ENCODE data around the gene EDN2. TPM values are rescaled to one million over a fixed set of nuclear protein-coding genes. Genes with fewer than 3 reads are reported as not detected.

The EDN2 gene
- total and polyA plus RNA-seq, 4 donors = 0.10 to 0.13 TPM; not detected in 2

- Histone ChIP-seq H3K9me3 (ENCODE audit: control insufficient read depth in 4 of 4, low read length in 3 of 4) (no peaks in the 10 kb centered on the region), H3K9ac (ENCODE audit: low read depth in 1 of 2, low read length in 2 of 2) (no peak overlapping the region), H3K4me3 (ENCODE audit: low read depth in 1 of 3, low read length in 3 of 3) (no peak overlapping the region), H3K36me3 (ENCODE audit: control insufficient read depth in 4 of 4, insufficient read depth in 3 of 4, low read depth in 1 of 4, low read length in 3 of 4) (no peaks in the 10 kb centered on the region), H3K27me3 (ENCODE audit: control insufficient read depth in 4 of 4, insufficient read depth in 4 of 4, low read length in 3 of 4) (no peaks in the 10 kb centered on the region), H3K27ac (ENCODE audit: low read depth in 1 of 2, low read length in 2 of 2) (no peak overlapping the region), H3K4me1 (ENCODE audit: control insufficient read depth in 4 of 4, insufficient read depth in 4 of 4, low read length in 3 of 4) (no peaks in the 10 kb centered on the region)
- TF ChIP-seq FOXA1 (IDR thresholded peaks at IDR 0.05) = no peak
- no peak for TF ChIP-seq RXRA (IDR thresholded peaks at IDR 0.05)
- TF ChIP-seq GABPA (IDR thresholded peaks at IDR 0.05 in 1 of 2, conservative IDR thresholded peaks at IDR 0.05 in 1 of 2) = no peak
- TF ChIP-seq EGR1 (IDR thresholded peaks at IDR 0.05; ENCODE audit: low read depth in 2 of 2) = no peak
- TF ChIP-seq YY1 (IDR thresholded peaks at IDR 0.05) = no peak
- TF ChIP-seq ZBTB33 (IDR thresholded peaks at IDR 0.05) = no peak
- TF ChIP-seq MAX (IDR thresholded peaks at IDR 0.05) = no peak
- TF ChIP-seq REST (IDR thresholded peaks at IDR 0.05) = no peak
- TF ChIP-seq JUND (IDR thresholded peaks at IDR 0.05) = no peak
- no peak for TF ChIP-seq RAD21 (IDR thresholded peaks at IDR 0.05)
- DNase-seq (ENCODE audit: low spot score) = no peak
- 92% methylated on average over 23 of the region's 23 CpGs for WGBS
Measured at GRCh38 chr1:41529621-41530395, 45.3 kb upstream of the EDN2 start.

GRCh38 chr1:41528726-41529605 is 44.5 kb upstream of the EDN2 start:
- DNase-seq (ENCODE audit: low spot score) = no peak
- Histone ChIP-seq H3K27ac (ENCODE audit: low read depth in 1 of 2, low read length in 2 of 2) (no peak overlapping the region), H3K9ac (ENCODE audit: low read depth in 1 of 2, low read length in 2 of 2) (no peak overlapping the region), H3K36me3 (ENCODE audit: control insufficient read depth in 4 of 4, insufficient read depth in 3 of 4, low read depth in 1 of 4, low read length in 3 of 4) (no peaks in the 10 kb centered on the region), H3K27me3 (ENCODE audit: control insufficient read depth in 4 of 4, insufficient read depth in 4 of 4, low read length in 3 of 4) (no peaks in the 10 kb centered on the region), H3K9me3 (ENCODE audit: control insufficient read depth in 4 of 4, low read length in 3 of 4) (no peaks in the 10 kb centered on the region), H3K4me3 (ENCODE audit: low read depth in 1 of 3, low read length in 3 of 3) (no peak overlapping the region), H3K4me1 (ENCODE audit: control insufficient read depth in 4 of 4, insufficient read depth in 4 of 4, low read length in 3 of 4) (no peaks in the 10 kb centered on the region)
- WGBS = 84% methylated on average over 7 of the region's 7 CpGs
- TF ChIP-seq REST (IDR thresholded peaks at IDR 0.05) = no peak

All from liver (tissue), 9 donors.